H54 (cell line): ENCODE measurements around the gene IRGC.

Experiments used
- DNase-seq: peaks from one replicate; pipeline ENCODE4 v3.0.0; 2011; ENCODE audit warnings: low spot score, mixed read lengths; ENCODE audit not compliant: insufficient read length
- FAIRE-seq: peaks from 3 replicates; lab custom pipeline; 2011; peaks lifted over from hg19 to GRCh38; lab: Jason Lieb, UNC
- POLR2A ChIP-seq: IDR thresholded peaks from 2 replicates; pipeline ENCODE4 v1.6.1; 2011; ENCODE audit warnings: low read depth, mild to moderate bottlenecking, low read length

The IRGC gene

GRCh38 chr19:43700395-43701000 lies 15.4 kb upstream of the IRGC start:
- DNase-seq: no peak
- no peak for TF ChIP-seq POLR2A
- FAIRE-seq: no peak

- no peak for FAIRE-seq
- no peak for TF ChIP-seq POLR2A
- DNase-seq: no peak
These were observed 11.7 kb upstream of the IRGC start for GRCh38 chr19:43704002-43704705.

- no peak for TF ChIP-seq POLR2A
- DNase-seq: no peak
- FAIRE-seq: no peak
These were observed 10.1 kb upstream of the IRGC start for GRCh38 chr19:43705729-43706128.

- TF ChIP-seq POLR2A: no peak
- DNase-seq: no peak
These were observed 8.6 kb upstream of the IRGC start for GRCh38 chr19:43707158-43707712.

GRCh38 chr19:43708716-43709115 lies 7.2 kb upstream of the IRGC start:
- DNase-seq (no peak), FAIRE-seq (no peak)
- no peak for TF ChIP-seq POLR2A

More at GRCh38 chr19:43707158-43707712, 8.6 kb upstream of the IRGC start:
- FAIRE-seq: no peak

- DNase-seq: no peak
- no peak for FAIRE-seq
- no peak for TF ChIP-seq POLR2A
These were observed 4.0 kb upstream of the IRGC start for GRCh38 chr19:43711751-43712355.

- TF ChIP-seq POLR2A: no peak
- no peak for FAIRE-seq
- no peak for DNase-seq
These were observed 2.7 kb upstream of the IRGC start for GRCh38 chr19:43713208-43713607.

- no peak for DNase-seq
- TF ChIP-seq POLR2A: no peak
These were observed 2.9 kb downstream of the IRGC start for GRCh38 chr19:43718627-43719377.

GRCh38 chr19:43719378-43719868 lies 3.5 kb downstream of the IRGC start:
- DNase-seq (no peak), FAIRE-seq (no peak)
- TF ChIP-seq POLR2A: no peak

More at GRCh38 chr19:43718627-43719377, 2.9 kb downstream of the IRGC start:
- FAIRE-seq: no peak

- DNase-seq (no peak), FAIRE-seq (no peak)
- TF ChIP-seq POLR2A: no peak
These were observed 4.0 kb downstream of the IRGC start for GRCh38 chr19:43719918-43720317.

GRCh38 chr19:43720936-43721335 lies 5.1 kb downstream of the IRGC start:
- FAIRE-seq (no peak), DNase-seq (no peak)
- TF ChIP-seq POLR2A: no peak

- FAIRE-seq: no peak
- TF ChIP-seq POLR2A: no peak
- DNase-seq: no peak
These were observed 5.7 kb downstream of the IRGC start for GRCh38 chr19:43721469-43722048.

GRCh38 chr19:43723588-43723987 lies 7.7 kb downstream of the IRGC start:
- TF ChIP-seq POLR2A: no peak
- DNase-seq (no peak), FAIRE-seq (no peak)
